HepG2 (cell line): ENCODE data around the gene ARL17B. TPM values are rescaled to one million over a fixed set of nuclear protein-coding genes. Genes with fewer than 3 reads are reported as not detected.

ENCODE experiments used
- ATAC-seq: fragments of 200-7000 bp; cut with Tn5 transposase; 3 replicates; pipeline ENCODE4 v1.9.1; 2020; ENCODE audit warnings: mild to moderate bottlenecking, moderate library complexity
- BruUV-seq: library from RNA; stranded (reverse); fragments of 400-500 nt; replicated peaks from 2 replicates; lab custom pipeline; 2021; lab: Mats Ljungman, UMichigan
- CTCF ChIA-PET: fragments of 300-600 bp; formaldehyde crosslinking; extraction: SDS; loops from one replicate; lab custom pipeline; 2021; ENCODE audit warnings: low total read pairs, inconsistent platforms, low intra/inter-chr PET ratio; lab: Yijun Ruan, JAX
- POLR2A ChIA-PET: fragments of 350-600 bp; sonication (Branson Sonifier 250); formaldehyde crosslinking; loops from one replicate; lab custom pipeline; 2020; ENCODE audit warnings: antibody characterized with exemption, inconsistent platforms; lab: Yijun Ruan, JAX
- DNase-seq: peaks from one replicate; pipeline ENCODE4 v3.0.0-alpha.2; 2015; ENCODE audit warnings: low spot score
- FAIRE-seq: peaks from 3 replicates; lab custom pipeline; 2011; peaks lifted over from hg19 to GRCh38; lab: Jason Lieb, UNC
- H2AFZ ChIP-seq: one replicate; pipeline ENCODE4 v1.6.1; 2011; ENCODE audit warnings: low read length, inconsistent platforms
- H3K27ac ChIP-seq: fragments of 300-600 bp; 3 replicates; pipeline ENCODE4 v1.8.0; 2011; ENCODE audit warnings: mixed run types, mild to moderate bottlenecking, mixed read lengths, low read length, inconsistent platforms; ENCODE audit not compliant: insufficient read depth; ENCODE audit errors: extremely low read length
- H3K27me3 ChIP-seq, 2 experiments: fragments of 200-600 bp in 1 of 2; 2 replicates in 1 of 2; 3 replicates in 1 of 2; pipeline versions ENCODE4 v1.6.0 to v1.8.0; 2011; ENCODE audit warnings: low read length in 2 of 2, mild to moderate bottlenecking in 2 of 2, moderate library complexity in 2 of 2, inconsistent platforms in 1 of 2; ENCODE audit not compliant: insufficient read depth in 2 of 2, control insufficient read depth in 1 of 2
- H3K36me3 ChIP-seq, 2 experiments: fragments of 200-600 bp in 1 of 2; replicated peaks in 1 of 2; 2 replicates in 1 of 2; 3 replicates in 1 of 2; pipeline versions ENCODE4 v1.5.1 to v1.8.0; 2011; ENCODE audit warnings: low read length in 2 of 2, inconsistent platforms in 1 of 2; ENCODE audit not compliant: insufficient read depth in 2 of 2, control insufficient read depth in 1 of 2
- H3K4me1 ChIP-seq: 2 replicates; pipeline ENCODE4 v1.5.1; 2012; ENCODE audit warnings: low read length, inconsistent platforms; ENCODE audit not compliant: insufficient read depth
- H3K4me2 ChIP-seq: 2 replicates; pipeline ENCODE4 v1.6.0; 2011; ENCODE audit warnings: low read depth, low read length, inconsistent platforms
- H3K4me3 ChIP-seq, 3 experiments: fragments of 200-600 bp in 1 of 3; sonication (generic), shearing (Covaris generic) in 1 of 3; replicated peaks in 1 of 3; 2 replicates each; pipeline ENCODE4 v1.5.1; 2011 to 2016; ENCODE audit warnings: low read length in 3 of 3, inconsistent platforms in 2 of 3, low read depth in 2 of 3, mild to moderate bottlenecking in 2 of 3, control low read depth in 1 of 3, mixed read lengths in 1 of 3; ENCODE audit not compliant: insufficient read depth in 1 of 3
- H3K79me2 ChIP-seq: one replicate; pipeline ENCODE4 v1.6.1; 2011; ENCODE audit warnings: low read length, inconsistent platforms; ENCODE audit not compliant: insufficient read depth
- H3K9ac ChIP-seq: 2 replicates; pipeline ENCODE4 v1.6.0; 2011; ENCODE audit warnings: mild to moderate bottlenecking, low read depth, low read length, inconsistent platforms; ENCODE audit not compliant: insufficient read depth
- H3K9me3 ChIP-seq: 2 replicates; pipeline ENCODE4 v1.5.1; 2012; ENCODE audit warnings: mild to moderate bottlenecking, low read length
- H4K20me1 ChIP-seq: 2 replicates; pipeline ENCODE4 v1.6.0; 2011; ENCODE audit warnings: inconsistent platforms, mild to moderate bottlenecking, low read length, moderate library complexity; ENCODE audit not compliant: insufficient read depth
- PAF1 ChIP-seq: IDR thresholded peaks from 2 replicates; pipeline ENCODE4 v1.6.1; 2016; ENCODE audit warnings: missing genetic modification reagents, missing compliant biosample characterization
- RELA ChIP-seq: sonication (generic); formaldehyde crosslinking; IDR thresholded peaks from 2 replicates; pipeline ENCODE4 v1.4.0; 2020; ENCODE audit warnings: missing genetic modification reagents
- SMARCE1 ChIP-seq: fragments of 450-650 bp; IDR thresholded peaks from 2 replicates; pipeline ENCODE4 v1.6.1; 2017; ENCODE audit warnings: borderline replicate concordance
- TSC22D2 ChIP-seq: sonication (generic); formaldehyde crosslinking; IDR thresholded peaks from 2 replicates; pipeline ENCODE4 v1.5.1; 2020; ENCODE audit warnings: missing genetic modification reagents, mild to moderate bottlenecking, borderline replicate concordance
- ZFP90 ChIP-seq: sonication (generic); formaldehyde crosslinking; IDR thresholded peaks from 2 replicates; pipeline ENCODE4 v1.8.0; 2022; ENCODE audit warnings: missing genetic modification reagents, mild to moderate bottlenecking, inconsistent platforms, borderline replicate concordance
- ZNF337 ChIP-seq: sonication (generic); formaldehyde crosslinking; IDR thresholded peaks from 2 replicates; pipeline ENCODE4 v1.5.1; 2020; ENCODE audit warnings: missing genetic modification reagents, low read depth, mild to moderate bottlenecking, borderline replicate concordance
- ZNF549 ChIP-seq: sonication (generic); formaldehyde crosslinking; IDR thresholded peaks from 2 replicates; pipeline ENCODE4 v1.5.0; 2020; ENCODE audit warnings: missing genetic modification reagents
- ZNF720 ChIP-seq: sonication (generic); formaldehyde crosslinking; IDR thresholded peaks from 2 replicates; pipeline ENCODE4 v1.4.0; 2020; ENCODE audit warnings: missing genetic modification reagents
- ZNF772 ChIP-seq: sonication (generic); formaldehyde crosslinking; IDR thresholded peaks from 2 replicates; pipeline ENCODE4 v1.5.0; 2020; ENCODE audit warnings: mild to moderate bottlenecking, missing genetic modification reagents
- ZSCAN29 ChIP-seq: sonication (generic); formaldehyde crosslinking; conservative IDR thresholded peaks from 2 replicates; pipeline ENCODE4 v1.4.0; 2020; ENCODE audit warnings: mild to moderate bottlenecking, missing genetic modification reagents
- WGBS: methylation state at CpG from one replicate; pipeline ENCODE4 v1.1.6; 2017; ENCODE audit warnings: low lambda C conversion rate; 5-methylcytosine and 5-hydroxymethylcytosine counted together
- in situ Hi-C: cut with HindIII; loops from 2 replicates; pipeline ENCODE4 v1.10.0; 2017; ENCODE audit warnings: low pct_unique_long_range_greater_than_20kb; ENCODE audit not compliant: extremely low pct_ligation_motif_present
- intact Hi-C: fragments of 100-400 bp; cut with micrococcal nuclease; formaldehyde crosslinking; loops from one replicate; pipeline ENCODE4 v1.10.0; 2022; ENCODE audit not compliant: unreplicated experiment
- polyA plus RNA-seq, 8 experiments: library from polyadenylated mRNA; depleted of rRNA in 3 of 8; stranded (reverse) in 7 of 8; unstranded in 1 of 8; fragments of >200 nt; fragmentation: Illumina TruSeq in 4 of 8; extraction: Trizol in 4 of 8; gene quantifications; 2 replicates each; pipeline versions ENCODE4 v1.2.1 to v1.2.3, GENCODE V29; 2011 to 2016; ENCODE audit warnings: low read depth in 4 of 8, missing spikeins in 1 of 8, mixed read lengths in 1 of 8; ENCODE audit not compliant: insufficient read depth in 1 of 8
- total RNA-seq, 5 experiments: library from RNA; depleted of rRNA; stranded (reverse); fragments of >200 nt; fragmentation: Illumina TruSeq; extraction: Trizol; gene quantifications; 2 replicates each; pipeline ENCODE4 v1.2.3, GENCODE V29; 2016; ENCODE audit warnings: low read depth in 1 of 5
- TF ChIP-seq, protein P1 (sequence below): sonication (generic); formaldehyde crosslinking; IDR thresholded peaks from 2 replicates; pipeline ENCODE4 v1.8.0; 2022; ENCODE audit warnings: mild to moderate bottlenecking, missing genetic modification reagents, moderate library complexity
- TF ChIP-seq, protein P2 (sequence below): sonication (generic); formaldehyde crosslinking; IDR thresholded peaks from 2 replicates; pipeline ENCODE4 v1.4.0; 2020; ENCODE audit warnings: mild to moderate bottlenecking, missing genetic modification reagents
- TF ChIP-seq, protein P3 (sequence below): sonication (generic); formaldehyde crosslinking; IDR thresholded peaks from 2 replicates; pipeline ENCODE4 v1.4.0; 2020; ENCODE audit warnings: missing genetic modification reagents
- TF ChIP-seq, protein P4 (sequence below): sonication (generic); formaldehyde crosslinking; IDR thresholded peaks from 2 replicates; pipeline ENCODE4 v1.4.0; 2020; ENCODE audit warnings: mild to moderate bottlenecking, missing genetic modification reagents
- TF ChIP-seq, protein P5 (sequence below): IDR thresholded peaks from 2 replicates; pipeline ENCODE4 v1.6.1; 2016; ENCODE audit warnings: missing genetic modification reagents, missing compliant biosample characterization
- TF ChIP-seq, protein P6 (sequence below): sonication (generic); formaldehyde crosslinking; IDR thresholded peaks from 2 replicates; pipeline ENCODE4 v1.8.0; 2022; ENCODE audit warnings: mild to moderate bottlenecking, missing genetic modification reagents, borderline replicate concordance
- TF ChIP-seq, protein P7 (sequence below): sonication (generic); formaldehyde crosslinking; IDR thresholded peaks from 2 replicates; pipeline ENCODE4 v1.5.0; 2020; ENCODE audit warnings: missing genetic modification reagents

Gene ARL17B
- total and polyA plus RNA-seq, 2 of the 13 experiments (the other 11 are each of a cell fraction or from before 2014, with no cell fraction given) = 14.2 to 25.8 TPM

DNA sequence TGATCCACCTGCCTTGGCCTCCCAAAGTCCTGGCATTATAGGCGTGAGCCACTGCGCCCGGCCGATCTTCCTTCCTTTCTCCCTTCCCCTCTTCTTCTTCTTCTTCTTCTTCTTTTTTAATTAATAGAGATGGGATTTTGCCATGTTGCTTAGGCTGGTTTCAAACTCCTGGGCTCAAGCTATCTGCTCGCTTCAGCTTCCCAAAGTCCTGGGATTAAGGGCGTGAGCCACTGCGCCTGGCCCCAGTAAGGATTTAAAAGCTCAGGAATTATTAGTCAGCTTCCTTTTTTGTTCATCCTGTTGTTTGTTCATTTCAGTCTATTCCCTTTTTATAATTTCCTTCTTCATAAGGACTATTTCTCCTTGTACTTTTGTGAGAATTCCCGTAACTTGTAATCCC, 99.3 kb downstream of the ARL17B start:
- Histone ChIP-seq H3K4me2 (no peak overlapping the region), H3K79me2 (no peaks in the 10 kb centered on the region), H3K36me3 (no peaks in the 10 kb centered on the region), H4K20me1 (no peaks in the 10 kb centered on the region), H3K4me3 (no peak overlapping the region), H3K27me3 (peaks cover 0 to 13% of the 10 kb centered on the region in 2 experiments; a peak in 1 of 5 replicates), H3K9ac (no peak overlapping the region), H3K4me1 (peaks cover 52% of the 10 kb centered on the region), H3K9me3 (no peaks in the 10 kb centered on the region), H3K27ac (no peak overlapping the region), H2AFZ (no peak overlapping the region)
- DNase-seq (no peak), FAIRE-seq (no peak), ATAC-seq (no peak)
- WGBS = 84% methylated on average over 8 of the region's 8 CpGs
- ChIA-PET CTCF (no interaction called here), POLR2A (no interaction called here)
- in situ Hi-C loops (loop anchor here (25.0 kb wide), 1 partner anchor 675 kb away; no protein-coding TSS in a partner anchor), intact Hi-C loops (no loop called here)
- no TSS peak for BruUV-seq
- no peak for TF ChIP-seq ZSCAN29 (CRISPR knock-in tag)
- TF ChIP-seq ZNF720 (CRISPR knock-in tag) = no peak
- no peak for TF ChIP-seq SMARCE1
- no peak for TF ChIP-seq ZFP90 (CRISPR knock-in tag)
- TF ChIP-seq RELA (CRISPR knock-in tag) = no peak
- no peak for TF ChIP-seq ZNF549
- TF ChIP-seq, protein P1, sequence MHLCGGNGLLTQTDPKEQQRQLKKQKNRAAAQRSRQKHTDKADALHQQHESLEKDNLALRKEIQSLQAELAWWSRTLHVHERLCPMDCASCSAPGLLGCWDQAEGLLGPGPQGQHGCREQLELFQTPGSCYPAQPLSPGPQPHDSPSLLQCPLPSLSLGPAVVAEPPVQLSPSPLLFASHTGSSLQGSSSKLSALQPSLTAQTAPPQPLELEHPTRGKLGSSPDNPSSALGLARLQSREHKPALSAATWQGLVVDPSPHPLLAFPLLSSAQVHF = no peak
- TF ChIP-seq TSC22D2 (CRISPR knock-in tag) = no peak
- no peak for TF ChIP-seq ZNF337 (CRISPR knock-in tag)
- TF ChIP-seq, protein P2, sequence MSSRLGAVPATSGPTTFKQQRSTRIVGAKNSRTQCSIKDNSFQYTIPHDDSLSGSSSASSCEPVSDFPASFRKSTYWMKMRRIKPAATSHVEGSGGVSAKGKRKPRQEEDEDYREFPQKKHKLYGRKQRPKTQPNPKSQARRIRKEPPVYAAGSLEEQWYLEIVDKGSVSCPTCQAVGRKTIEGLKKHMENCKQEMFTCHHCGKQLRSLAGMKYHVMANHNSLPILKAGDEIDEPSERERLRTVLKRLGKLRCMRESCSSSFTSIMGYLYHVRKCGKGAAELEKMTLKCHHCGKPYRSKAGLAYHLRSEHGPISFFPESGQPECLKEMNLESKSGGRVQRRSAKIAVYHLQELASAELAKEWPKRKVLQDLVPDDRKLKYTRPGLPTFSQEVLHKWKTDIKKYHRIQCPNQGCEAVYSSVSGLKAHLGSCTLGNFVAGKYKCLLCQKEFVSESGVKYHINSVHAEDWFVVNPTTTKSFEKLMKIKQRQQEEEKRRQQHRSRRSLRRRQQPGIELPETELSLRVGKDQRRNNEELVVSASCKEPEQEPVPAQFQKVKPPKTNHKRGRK = no peak
- no peak for TF ChIP-seq PAF1 (CRISPR knock-in tag)
- TF ChIP-seq, protein P3, sequence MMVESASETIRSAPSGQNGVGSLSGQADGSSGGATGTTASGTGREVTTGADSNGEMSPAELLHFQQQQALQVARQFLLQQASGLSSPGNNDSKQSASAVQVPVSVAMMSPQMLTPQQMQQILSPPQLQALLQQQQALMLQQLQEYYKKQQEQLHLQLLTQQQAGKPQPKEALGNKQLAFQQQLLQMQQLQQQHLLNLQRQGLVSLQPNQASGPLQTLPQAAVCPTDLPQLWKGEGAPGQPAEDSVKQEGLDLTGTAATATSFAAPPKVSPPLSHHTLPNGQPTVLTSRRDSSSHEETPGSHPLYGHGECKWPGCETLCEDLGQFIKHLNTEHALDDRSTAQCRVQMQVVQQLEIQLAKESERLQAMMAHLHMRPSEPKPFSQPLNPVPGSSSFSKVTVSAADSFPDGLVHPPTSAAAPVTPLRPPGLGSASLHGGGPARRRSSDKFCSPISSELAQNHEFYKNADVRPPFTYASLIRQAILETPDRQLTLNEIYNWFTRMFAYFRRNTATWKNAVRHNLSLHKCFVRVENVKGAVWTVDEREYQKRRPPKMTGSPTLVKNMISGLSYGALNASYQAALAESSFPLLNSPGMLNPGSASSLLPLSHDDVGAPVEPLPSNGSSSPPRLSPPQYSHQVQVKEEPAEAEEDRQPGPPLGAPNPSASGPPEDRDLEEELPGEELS = no peak
- TF ChIP-seq, protein P4, sequence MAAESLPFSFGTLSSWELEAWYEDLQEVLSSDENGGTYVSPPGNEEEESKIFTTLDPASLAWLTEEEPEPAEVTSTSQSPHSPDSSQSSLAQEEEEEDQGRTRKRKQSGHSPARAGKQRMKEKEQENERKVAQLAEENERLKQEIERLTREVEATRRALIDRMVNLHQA (CRISPR knock-in tag) = no peak
- TF ChIP-seq, protein P5, sequence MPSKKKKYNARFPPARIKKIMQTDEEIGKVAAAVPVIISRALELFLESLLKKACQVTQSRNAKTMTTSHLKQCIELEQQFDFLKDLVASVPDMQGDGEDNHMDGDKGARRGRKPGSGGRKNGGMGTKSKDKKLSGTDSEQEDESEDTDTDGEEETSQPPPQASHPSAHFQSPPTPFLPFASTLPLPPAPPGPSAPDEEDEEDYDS (CRISPR knock-in tag) = no peak
- TF ChIP-seq, protein P6, sequence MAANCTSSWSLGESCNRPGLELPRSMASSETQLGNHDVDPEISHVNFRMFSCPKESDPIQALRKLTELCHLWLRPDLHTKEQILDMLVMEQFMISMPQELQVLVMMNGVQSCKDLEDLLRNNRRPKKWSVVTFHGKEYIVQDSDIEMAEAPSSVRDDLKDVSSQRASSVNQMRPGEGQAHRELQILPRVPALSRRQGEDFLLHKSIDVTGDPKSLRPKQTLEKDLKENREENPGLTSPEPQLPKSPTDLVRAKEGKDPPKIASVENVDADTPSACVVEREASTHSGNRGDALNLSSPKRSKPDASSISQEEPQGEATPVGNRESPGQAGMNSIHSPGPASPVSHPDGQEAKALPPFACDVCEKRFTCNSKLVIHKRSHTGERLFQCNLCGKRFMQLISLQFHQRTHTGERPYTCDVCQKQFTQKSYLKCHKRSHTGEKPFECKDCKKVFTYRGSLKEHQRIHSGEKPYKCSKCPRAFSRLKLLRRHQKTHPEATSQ (CRISPR knock-in tag) = no peak
- TF ChIP-seq ZNF772 (CRISPR knock-in tag) = no peak
- TF ChIP-seq, protein P7, sequence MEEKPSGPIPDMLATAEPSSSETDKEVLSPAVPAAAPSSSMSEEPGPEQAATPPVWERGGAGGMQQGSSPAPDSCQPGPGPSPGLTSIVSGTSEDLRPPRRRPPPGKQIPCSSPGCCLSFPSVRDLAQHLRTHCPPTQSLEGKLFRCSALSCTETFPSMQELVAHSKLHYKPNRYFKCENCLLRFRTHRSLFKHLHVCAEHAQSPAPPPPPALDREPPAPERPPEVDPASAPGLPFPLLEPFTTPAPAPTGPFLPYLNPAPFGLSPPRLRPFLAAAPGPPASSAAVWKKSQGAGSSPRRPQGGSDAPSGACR (CRISPR knock-in tag) = no peak
